Activated naive CD4-positive, alpha-beta T cell (primary cell): ENCODE data around the gene FAM76A.
"Not testable (repeated sequence)": the region's sequence is repeated elsewhere in the genome, so short reads cannot be mapped to it uniquely, and the experiment has no call there.

Experiments used
- DNase-seq, 4 experiments: peaks; one replicate each; lab custom pipeline; 2025; lab: John Stamatoyannopoulos, UW

FAM76A gene

GRCh38 chr1:27778056-27778455 is 52.3 kb downstream of the FAM76A start:
- no peak for DNase-seq

DNA sequence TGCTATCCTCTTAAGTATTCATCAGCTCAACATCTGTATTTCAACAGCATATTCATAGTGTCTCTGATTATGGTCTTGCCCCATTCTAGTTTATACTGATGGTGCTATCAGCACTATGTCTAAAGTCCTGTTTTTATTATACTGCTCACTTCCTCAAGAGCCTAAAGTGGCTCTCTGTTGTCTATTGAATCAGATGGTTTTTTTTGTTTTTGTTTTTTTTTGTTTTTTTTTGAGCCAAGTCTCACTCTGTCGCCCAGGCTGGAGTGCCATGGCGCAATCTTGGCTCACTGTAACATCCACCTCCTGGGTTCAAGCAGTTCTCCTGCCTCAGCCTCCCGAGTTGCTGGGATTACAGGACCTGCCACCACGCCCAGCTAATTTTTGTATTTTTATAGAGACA is 53.4 kb downstream of the FAM76A start:
- no peak for DNase-seq

DNA sequence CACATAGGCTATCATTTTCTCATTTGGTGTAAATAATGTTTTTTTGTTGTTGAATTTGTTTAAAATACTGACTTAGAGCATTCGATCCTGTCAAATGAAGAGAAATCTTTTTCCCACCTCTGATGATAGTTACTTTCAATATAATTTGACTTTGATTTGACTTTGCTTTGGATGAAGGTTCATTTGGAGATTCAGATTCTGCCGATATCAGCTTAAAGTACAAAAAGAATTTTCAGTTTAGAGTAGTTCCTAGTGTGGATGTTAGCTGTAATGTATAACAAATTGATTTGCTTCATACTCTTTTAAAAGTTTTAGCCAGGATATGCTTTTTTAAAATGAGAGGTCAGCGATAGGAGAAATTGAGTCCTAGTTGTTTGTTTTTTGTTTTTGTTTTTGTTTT is 57.2 kb downstream of the FAM76A start:
- DNase-seq = no peak

- DNase-seq = no peak
Observed at GRCh38 chr1:27784700-27785099, 58.9 kb downstream of the FAM76A start.

DNA sequence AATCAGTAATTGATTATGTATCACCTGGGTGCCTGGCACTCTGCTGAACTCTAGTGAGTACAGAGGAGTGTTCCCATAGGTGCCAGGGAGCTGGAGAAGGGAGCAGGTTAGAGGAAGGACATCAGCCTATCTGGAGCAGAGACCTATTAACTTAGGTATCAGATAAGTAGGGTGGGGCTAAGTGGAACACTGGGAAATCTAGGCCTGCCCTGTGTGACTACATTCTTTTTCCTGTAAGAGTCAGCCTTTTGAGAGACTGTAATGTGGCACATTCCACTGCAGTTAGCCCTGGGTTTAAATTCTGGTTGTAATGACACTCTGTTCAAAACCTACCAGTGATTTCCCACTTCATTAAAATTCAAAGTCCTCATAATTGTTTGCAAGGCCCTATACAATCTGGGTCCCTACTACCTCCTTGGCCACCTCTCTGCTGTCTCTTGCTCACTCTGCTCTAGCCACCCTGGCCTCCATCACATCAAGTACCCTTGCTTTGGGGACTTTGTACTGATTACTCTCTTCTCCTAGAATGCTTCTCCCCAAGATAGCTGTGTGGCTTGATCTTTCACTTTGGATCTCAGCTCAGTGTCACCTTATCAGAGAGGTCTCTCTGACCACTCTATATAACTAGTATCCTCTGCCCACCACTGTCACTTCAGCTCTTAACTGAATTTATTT is 60.2 kb downstream of the FAM76A start:
- no peak for DNase-seq

GRCh38 chr1:27787895-27788294 is 62.1 kb downstream of the FAM76A start:
- DNase-seq = no peak

DNA sequence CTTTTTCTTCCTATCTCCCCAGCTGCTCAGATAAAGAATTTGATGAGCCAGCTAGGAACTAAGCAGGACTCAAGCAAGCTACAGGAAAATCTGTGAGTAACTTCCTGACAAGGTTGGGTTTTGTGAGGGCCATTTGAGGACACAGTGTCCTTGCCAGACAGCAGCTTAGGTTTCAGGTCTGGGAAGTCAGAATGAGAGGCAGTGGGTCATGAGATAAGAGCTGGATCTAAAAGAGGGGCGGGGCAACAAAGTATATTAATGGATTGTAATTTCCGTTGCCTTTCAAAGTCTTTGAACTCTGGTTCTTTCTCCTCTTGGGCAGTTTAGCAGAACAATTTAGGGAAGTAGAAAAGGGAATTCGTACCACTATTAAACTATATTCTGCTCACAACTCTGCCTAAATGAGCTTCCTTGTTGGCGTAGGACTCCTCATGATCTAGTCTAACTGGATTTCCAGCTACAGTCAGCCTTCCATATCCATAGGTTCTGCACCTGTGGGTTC is 63.8 kb downstream of the FAM76A start:
- no peak for DNase-seq

- DNase-seq = not testable (repeated sequence)
Observed at GRCh38 chr1:27790270-27790669, 64.5 kb downstream of the FAM76A start.

- no peak for DNase-seq
Observed at GRCh38 chr1:27795601-27796000, 69.8 kb downstream of the FAM76A start.

DNA sequence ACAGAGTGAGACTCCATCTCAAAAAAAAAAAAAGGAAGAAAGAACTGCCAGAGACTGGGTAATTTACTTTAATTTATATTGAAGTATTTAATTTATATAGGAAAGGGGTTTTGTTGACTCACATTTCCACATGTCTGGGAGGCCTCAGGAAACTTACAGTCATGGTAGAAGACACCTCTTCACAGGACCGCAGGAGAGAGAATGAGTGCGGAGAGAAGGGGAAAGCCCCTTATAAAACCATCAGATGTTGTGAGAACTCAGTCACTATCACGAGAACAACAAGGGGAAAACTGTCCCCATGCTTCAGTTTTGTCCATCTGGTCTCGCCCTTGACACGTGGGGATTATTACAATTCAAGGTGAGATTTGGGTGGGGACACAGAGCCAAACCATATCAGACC is 79.0 kb downstream of the FAM76A start:
- no peak for DNase-seq

DNA sequence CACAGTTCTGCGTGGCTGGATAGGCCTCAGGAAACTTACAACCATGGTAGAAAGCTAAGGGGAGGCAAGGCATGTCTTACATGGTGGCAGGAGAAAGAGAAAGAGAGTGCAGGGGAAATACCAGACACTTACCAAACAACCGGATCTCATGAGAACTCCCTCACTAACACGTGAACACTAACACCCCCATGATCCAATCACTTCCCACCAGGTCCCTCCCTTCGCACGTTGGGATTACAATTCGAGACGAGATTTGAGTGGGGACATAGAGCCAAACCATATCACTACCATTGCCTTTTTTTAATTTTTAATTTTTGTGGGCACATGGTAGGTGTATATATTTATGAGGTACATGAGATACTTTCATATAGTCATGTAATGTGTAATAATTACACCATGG is 81.0 kb downstream of the FAM76A start:
- no peak for DNase-seq

- no peak for DNase-seq
Observed at GRCh38 chr1:27807385-27807784, 81.6 kb downstream of the FAM76A start.

- DNase-seq = not testable (repeated sequence)
Observed at GRCh38 chr1:27808131-27808530, 82.4 kb downstream of the FAM76A start.

- DNase-seq = no peak
Observed at GRCh38 chr1:27809883-27810282, 84.1 kb downstream of the FAM76A start.

- DNase-seq = no peak
Observed at GRCh38 chr1:27811741-27812500, 86.2 kb downstream of the FAM76A start.
